Body of pancreas (tissue), 4 donors: Measurements from ENCODE around the gene SCAP.

Experiments used
- CTCF ChIP-seq, 7 experiments: fragments of 450-650 bp in 4 of 7; fragments of 200-600 bp in 3 of 7; sonication (generic) in 3 of 7; IDR thresholded peaks; one replicate each; pipeline ENCODE4 v1.5.1; 2016 to 2019; ENCODE audit warnings: antibody characterized with exemption in 7 of 7
- POLR2A ChIP-seq, 3 donors: fragments of 450-650 bp; IDR thresholded peaks; one replicate each; pipeline ENCODE4 v1.6.1; 2016; ENCODE audit warnings: antibody characterized with exemption in 3 of 3, mild to moderate bottlenecking in 2 of 3

- TF ChIP-seq CTCF (IDR thresholded peaks at IDR 0.05): peak in 1 of 7 experiments; percentile 11
- TF ChIP-seq POLR2A (IDR thresholded peaks at IDR 0.05): peak; percentile 90 to 96 (median 96)
Observed at GRCh38 chr3:47380601-47381316, 95.0 kb downstream of the SCAP start, which contains the start of gene PTPN23.
